HG02885 (cell line): Measurements from ENCODE around the gene GJB2.
A peak's percentile ranks its signal among the peaks of the same experiment; 100 is the strongest.

ENCODE experiments used
- ATAC-seq: cut with Tn5 transposase; IDR thresholded peaks from one replicate; pipeline ENCODE4 v1.9.1; 2021; ENCODE audit warnings: mild to moderate bottlenecking; ENCODE audit not compliant: unreplicated experiment, poor library complexity

GJB2 gene

GRCh38 chr13:20192836-20193161 is at the start of gene GJB2:
Gene GJB2, minus strand, starts transcription at chr13:20192938. Its CDS starts 3,357 bp downstream, at chr13:20189581.
- ATAC-seq, result peak; percentile 29

GRCh38 chr13:20241593-20241992 is 48.9 kb upstream of the GJB2 start:
- ATAC-seq, result no peak

GRCh38 chr13:20239748-20240147 is 47.0 kb upstream of the GJB2 start:
- no peak for ATAC-seq

GRCh38 chr13:20232556-20233277 is 40.0 kb upstream of the GJB2 start:
- no peak for ATAC-seq

GRCh38 chr13:20231839-20232555 is 39.3 kb upstream of the GJB2 start, which contains the start of gene GJB6:
Gene GJB6, minus strand, starts transcription at chr13:20232319. Its CDS starts 8,839 bp downstream, at chr13:20223480.
- ATAC-seq, result no peak

GRCh38 chr13:20230913-20231838 is 38.4 kb upstream of the GJB2 start:
- no peak for ATAC-seq

GRCh38 chr13:20227730-20228129 is 35.0 kb upstream of the GJB2 start:
- no peak for ATAC-seq

GRCh38 chr13:20227288-20227687 is 34.5 kb upstream of the GJB2 start:
- no peak for ATAC-seq

GRCh38 chr13:20222553-20222952 is 29.8 kb upstream of the GJB2 start:
- no peak for ATAC-seq

- no peak for ATAC-seq
These were observed 29.0 kb upstream of the GJB2 start for GRCh38 chr13:20221772-20222171.

- ATAC-seq, result peak; percentile 89
These were observed 26.8 kb upstream of the GJB2 start for GRCh38 chr13:20219577-20219976.

- no peak for ATAC-seq
These were observed 24.4 kb upstream of the GJB2 start for GRCh38 chr13:20217168-20217567.

- ATAC-seq, result no peak
These were observed 17.2 kb upstream of the GJB2 start for GRCh38 chr13:20209948-20210347.

- ATAC-seq, result no peak
These were observed 14.0 kb upstream of the GJB2 start for GRCh38 chr13:20206698-20207235.

GRCh38 chr13:20206065-20206697 is 13.4 kb upstream of the GJB2 start:
- no peak for ATAC-seq

GRCh38 chr13:20198781-20199180 is 6.0 kb upstream of the GJB2 start:
- ATAC-seq, result no peak

- peak; percentile 42 for ATAC-seq
These were observed 4.7 kb upstream of the GJB2 start for GRCh38 chr13:20197361-20197834.

GRCh38 chr13:20195801-20196200 is 3.1 kb upstream of the GJB2 start:
- ATAC-seq, result no peak

- no peak for ATAC-seq
These were observed 1.3 kb upstream of the GJB2 start for GRCh38 chr13:20193907-20194631.
